Measurements from ENCODE around the gene CACNA2D3.

DNA sequence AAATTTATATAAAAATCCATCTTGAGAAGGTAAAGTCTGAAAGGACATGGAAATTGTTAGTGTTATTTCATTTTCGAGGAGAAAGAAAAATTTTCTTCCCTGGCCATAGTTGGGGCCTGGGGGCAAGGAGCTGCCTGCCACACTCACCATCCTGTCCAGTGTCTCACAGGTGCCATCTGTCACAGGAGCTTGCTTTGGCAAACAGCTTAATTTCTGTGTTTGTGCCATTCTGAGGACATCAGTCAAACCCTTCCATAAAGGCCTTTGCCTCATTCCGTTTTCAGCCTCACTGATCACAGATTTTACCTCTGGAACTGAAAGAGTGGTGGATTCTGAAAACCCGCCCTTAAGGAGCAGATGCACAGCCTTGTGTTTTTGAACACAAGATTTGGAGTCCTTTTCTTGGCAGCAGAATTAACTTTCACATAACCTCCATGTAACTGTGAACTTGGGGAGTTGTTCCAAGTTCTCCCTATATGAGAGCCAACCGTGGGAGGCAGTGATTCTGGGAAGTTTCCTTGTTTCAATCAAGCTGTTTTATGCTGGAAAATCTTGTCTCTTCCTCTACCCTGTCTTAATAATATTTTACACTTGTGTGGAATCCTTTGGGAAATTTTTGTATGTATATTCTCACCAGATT lies 254.7 kb downstream of the CACNA2D3 start:
- TF ChIP-seq POLR2A (IDR thresholded peaks at IDR 0.05; ENCODE audit: low read depth, low read length), result no peak
- TF ChIP-seq TAF1 (IDR thresholded peaks at IDR 0.05; ENCODE audit: low read depth, low read length), result no peak
- no peak for TF ChIP-seq PAX5 (IDR thresholded peaks at IDR 0.05; ENCODE audit: insufficient read depth, low read length, severe bottlenecking)

All from GM12891 (cell line).